ENCODE results near the gene PTPRM.

The PTPRM gene

GRCh38 chr18:7727361-7728076, 160.4 kb downstream of the PTPRM start:
- Histone ChIP-seq H3K4me3 (ENCODE audit: low read depth in 1 of 2, low read length in 2 of 2) (no peak overlapping the region), H3K36me3 (ENCODE audit: insufficient read depth, low read length) (no peaks in the 10 kb centered on the region), H2AFZ (ENCODE audit: low read depth, low read length) (no peak overlapping the region), H4K20me1 (ENCODE audit: insufficient read depth, low read length) (no peaks in the 10 kb centered on the region), H3K4me1 (ENCODE audit: insufficient read depth, low read length) (no peaks in the 10 kb centered on the region), H3K27ac (ENCODE audit: low read length) (no peak overlapping the region), H3K9me3 (ENCODE audit: insufficient read depth, low read length, severe bottlenecking) (no peaks in the 10 kb centered on the region), H3K9ac (ENCODE audit: low read depth, low read length) (no peak overlapping the region), H3K79me2 (ENCODE audit: insufficient read depth, low read length) (no peaks in the 10 kb centered on the region), H3K27me3 (ENCODE audit: insufficient read depth, low read length, poor library complexity) (no peaks in the 10 kb centered on the region), H3K4me2 (ENCODE audit: insufficient read depth, low read length) (no peak overlapping the region)
- ATAC-seq (ENCODE audit: insufficient read depth, low read depth) (no peak), DNase-seq (no peak)
- TF ChIP-seq CTCF (IDR thresholded peaks at IDR 0.05; ENCODE audit: borderline replicate concordance, extremely low read depth, low read length, poor library complexity, severe bottlenecking): no peak
- TF ChIP-seq EZH2 (IDR thresholded peaks at IDR 0.05; ENCODE audit: borderline replicate concordance, low read depth, low read length, severe bottlenecking): no peak

GRCh38 chr18:7728297-7728696, 161.2 kb downstream of the PTPRM start:
- Histone ChIP-seq H3K9me3 (ENCODE audit: insufficient read depth, low read length, severe bottlenecking) (no peaks in the 10 kb centered on the region), H3K4me2 (ENCODE audit: insufficient read depth, low read length) (no peak overlapping the region), H3K36me3 (ENCODE audit: insufficient read depth, low read length) (no peaks in the 10 kb centered on the region), H3K4me3 (ENCODE audit: low read depth in 1 of 2, low read length in 2 of 2) (no peak overlapping the region), H3K4me1 (ENCODE audit: insufficient read depth, low read length) (no peaks in the 10 kb centered on the region), H3K9ac (ENCODE audit: low read depth, low read length) (no peak overlapping the region), H3K27ac (ENCODE audit: low read length) (no peak overlapping the region), H3K27me3 (ENCODE audit: insufficient read depth, low read length, poor library complexity) (no peaks in the 10 kb centered on the region), H4K20me1 (ENCODE audit: insufficient read depth, low read length) (no peaks in the 10 kb centered on the region), H3K79me2 (ENCODE audit: insufficient read depth, low read length) (no peaks in the 10 kb centered on the region), H2AFZ (ENCODE audit: low read depth, low read length) (no peak overlapping the region)
- ATAC-seq (ENCODE audit: insufficient read depth, low read depth): no peak
- DNase-seq: no peak
- TF ChIP-seq CTCF (IDR thresholded peaks at IDR 0.05; ENCODE audit: borderline replicate concordance, extremely low read depth, low read length, poor library complexity, severe bottlenecking): no peak
- TF ChIP-seq EZH2 (IDR thresholded peaks at IDR 0.05; ENCODE audit: borderline replicate concordance, low read depth, low read length, severe bottlenecking): no peak

- Histone ChIP-seq H3K9me3 (ENCODE audit: insufficient read depth, low read length, severe bottlenecking) (no peaks in the 10 kb centered on the region), H2AFZ (ENCODE audit: low read depth, low read length) (no peak overlapping the region), H3K4me3 (ENCODE audit: low read depth in 1 of 2, low read length in 2 of 2) (no peak overlapping the region), H3K27me3 (ENCODE audit: insufficient read depth, low read length, poor library complexity) (no peaks in the 10 kb centered on the region), H4K20me1 (ENCODE audit: insufficient read depth, low read length) (no peaks in the 10 kb centered on the region), H3K9ac (ENCODE audit: low read depth, low read length) (no peak overlapping the region), H3K4me2 (ENCODE audit: insufficient read depth, low read length) (no peak overlapping the region), H3K36me3 (ENCODE audit: insufficient read depth, low read length) (no peaks in the 10 kb centered on the region), H3K79me2 (ENCODE audit: insufficient read depth, low read length) (no peaks in the 10 kb centered on the region), H3K4me1 (ENCODE audit: insufficient read depth, low read length) (no peaks in the 10 kb centered on the region), H3K27ac (ENCODE audit: low read length) (no peak overlapping the region)
- ATAC-seq (ENCODE audit: insufficient read depth, low read depth) (no peak), DNase-seq (no peak)
- TF ChIP-seq EZH2 (IDR thresholded peaks at IDR 0.05; ENCODE audit: borderline replicate concordance, low read depth, low read length, severe bottlenecking): no peak
- no peak for TF ChIP-seq CTCF (IDR thresholded peaks at IDR 0.05; ENCODE audit: borderline replicate concordance, extremely low read depth, low read length, poor library complexity, severe bottlenecking)
These were observed 162.8 kb downstream of the PTPRM start for GRCh38 chr18:7729868-7730267.

All from DND-41 (cell line).